SH-SY5Y (cell line): ENCODE measurements around the gene MRPS16.

Source experiments
- GATA2 ChIP-seq: IDR thresholded peaks from 2 replicates; pipeline ENCODE4 v1.6.1; 2011; ENCODE audit warnings: mild to moderate bottlenecking, low read depth, low read length
- GATA3 ChIP-seq: IDR thresholded peaks from 2 replicates; pipeline ENCODE4 v1.6.1; 2011; ENCODE audit warnings: low read depth, mild to moderate bottlenecking, low read length, moderate library complexity

- no peak for TF ChIP-seq GATA2
- TF ChIP-seq GATA3 = no peak
Observed at GRCh38 chr10:73281097-73281496, 28.7 kb upstream of the MRPS16 start.
